SK-N-MC (cell line): Measurements from ENCODE around the gene DAB2IP.

Experiments
- DNase-seq: peaks from one replicate; pipeline ENCODE4 v3.0.0-alpha.2; 2011; ENCODE audit warnings: low read depth, low spot score
- H3K27ac ChIP-seq: fragments of 200-600 bp; sonication (generic); 2 replicates; pipeline ENCODE4 v1.5.1; 2016; ENCODE audit warnings: mixed run types
- H3K36me3 ChIP-seq: fragments of 200-600 bp; sonication (generic); 2 replicates; pipeline ENCODE4 v1.6.1; 2017; ENCODE audit warnings: antibody characterized with exemption, low read length, mixed read lengths; ENCODE audit not compliant: insufficient read depth
- H3K4me3 ChIP-seq: fragments of 200-600 bp; sonication (generic); 2 replicates; pipeline ENCODE4 v1.5.1; 2016
- H3K9ac ChIP-seq: fragments of 200-600 bp; sonication (generic); 2 replicates; pipeline ENCODE4 v1.8.0; 2017; ENCODE audit warnings: mixed run types, mixed read lengths; ENCODE audit not compliant: insufficient read length
- H3K9me3 ChIP-seq: fragments of 200-600 bp; sonication (generic); 2 replicates; pipeline ENCODE4 v1.6.1; 2017; ENCODE audit warnings: low read depth, mild to moderate bottlenecking, antibody characterized with exemption, low read length, moderate library complexity, mixed read lengths
- EZH2 ChIP-seq: fragments of 200-600 bp; sonication (generic); IDR thresholded peaks from one replicate; pipeline ENCODE4 v1.6.1; 2017; ENCODE audit warnings: antibody characterized with exemption
- FOXP2 ChIP-seq: optimal IDR thresholded peaks from 2 replicates; pipeline ENCODE3; 2011; ENCODE audit warnings: mild to moderate bottlenecking, moderate library complexity; ENCODE audit not compliant: insufficient read depth; ENCODE audit errors: extremely low read length, control extremely low read depth
- POLR2AphosphoS5 ChIP-seq: IDR thresholded peaks from 2 replicates; pipeline ENCODE4 v1.6.1; 2012; ENCODE audit warnings: mild to moderate bottlenecking, low read depth, low read length, borderline replicate concordance

The DAB2IP gene

DNA sequence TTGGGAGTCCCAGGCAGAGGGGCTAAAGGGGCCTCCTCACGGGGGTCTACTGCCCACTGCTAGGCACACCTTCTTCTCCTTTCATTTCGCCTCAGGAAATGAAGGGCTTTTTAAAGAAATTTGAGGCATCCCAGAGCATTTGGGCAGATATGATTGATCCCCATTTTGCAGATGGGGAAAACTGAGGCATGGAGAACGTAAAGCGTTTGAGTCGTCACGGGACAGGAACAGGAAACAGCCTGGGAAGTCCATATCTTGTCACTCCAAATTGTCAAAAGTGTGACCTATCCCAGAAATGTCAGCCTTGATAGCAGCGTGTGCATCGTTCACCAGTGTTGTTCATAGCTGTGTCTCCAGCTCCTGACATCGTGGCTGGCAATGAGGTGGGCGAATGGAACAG is 98.2 kb downstream of the DAB2IP start:
- no peak for DNase-seq
- TF ChIP-seq FOXP2 (no peak), EZH2 (no peak), POLR2AphosphoS5 (no peak)
- H3K27ac ChIP-seq: no peak overlapping the region
- H3K4me3 ChIP-seq: no peak overlapping the region
- H3K36me3 ChIP-seq: no peaks in the 10 kb centered on the region
- no peak overlapping the region for H3K9ac ChIP-seq
- no peaks in the 10 kb centered on the region for H3K9me3 ChIP-seq

DNA sequence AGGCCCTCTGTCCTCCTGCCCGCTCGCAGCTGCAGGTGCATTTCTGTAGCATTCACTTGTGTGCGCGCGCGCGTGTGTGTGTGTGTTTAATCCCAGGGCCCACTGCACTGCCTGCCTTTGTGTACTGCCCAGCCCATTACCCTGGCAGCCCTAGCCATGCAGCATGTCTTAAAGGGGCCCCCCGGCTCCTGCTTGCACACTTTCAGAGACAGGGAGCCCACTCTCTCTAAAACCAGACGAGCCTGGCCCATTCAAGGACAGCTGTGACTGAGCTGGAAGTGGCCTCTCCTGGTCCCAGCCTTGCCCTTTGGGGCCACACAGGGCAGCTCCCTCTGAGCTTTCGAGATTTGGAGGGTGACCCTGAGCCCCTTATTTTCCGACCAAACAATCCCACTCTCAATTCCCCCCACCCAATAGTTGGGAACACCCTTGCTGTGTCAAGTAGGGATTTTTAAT is 98.9 kb downstream of the DAB2IP start:
- H3K36me3 ChIP-seq: no peaks in the 10 kb centered on the region
- no peak overlapping the region for H3K27ac ChIP-seq
- TF ChIP-seq EZH2: no peak
- no peak for TF ChIP-seq POLR2AphosphoS5
- TF ChIP-seq FOXP2: no peak
- DNase-seq: no peak
- H3K9ac ChIP-seq: no peak overlapping the region
- H3K9me3 ChIP-seq: no peaks in the 10 kb centered on the region
- H3K4me3 ChIP-seq: no peak overlapping the region

DNA sequence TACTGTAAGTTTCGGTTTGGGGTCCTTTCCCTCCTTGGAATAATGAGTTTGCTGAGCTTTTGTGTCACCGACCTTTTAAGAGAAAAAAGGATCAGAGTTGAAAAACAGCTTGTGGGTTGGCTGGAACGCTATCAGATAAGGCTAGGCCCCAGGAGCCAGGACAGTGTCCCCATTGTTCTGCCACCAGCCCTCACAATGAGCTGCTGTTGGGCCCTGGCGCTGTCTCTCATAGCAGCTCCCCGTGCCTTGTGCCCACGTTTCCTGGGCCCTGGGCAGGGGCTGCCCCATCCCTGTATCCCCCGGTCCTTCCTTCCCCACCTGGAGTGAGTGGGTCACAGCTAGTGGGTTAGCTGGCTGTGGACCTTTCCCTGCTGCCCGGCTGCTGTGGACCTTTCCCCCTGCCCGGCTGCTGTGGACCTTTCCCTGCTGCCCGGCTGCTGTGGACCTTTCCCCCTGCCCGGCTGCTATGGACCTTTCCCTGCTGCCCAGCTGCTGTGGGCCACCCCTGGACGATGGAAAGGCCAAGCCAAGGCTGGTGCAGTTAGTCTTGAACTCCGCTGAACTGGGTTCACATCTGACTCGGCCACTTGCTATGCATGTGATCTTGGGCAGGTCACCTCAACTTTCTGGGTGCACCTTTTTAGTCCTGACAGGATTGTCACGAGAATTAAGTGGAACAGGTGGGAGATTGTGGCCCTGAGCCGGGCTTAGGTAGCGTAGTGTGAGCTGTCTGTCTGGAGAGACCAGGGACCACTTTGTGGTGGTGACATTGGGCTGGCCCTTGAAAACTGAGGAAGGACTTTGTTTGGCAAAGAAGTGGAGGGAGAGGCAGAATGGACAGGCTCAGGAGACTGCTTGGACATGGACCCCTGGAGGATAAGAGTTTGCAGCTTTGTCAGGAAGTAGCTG is 99.5 kb downstream of the DAB2IP start:
- H3K9me3 ChIP-seq: no peaks in the 10 kb centered on the region
- no peak overlapping the region for H3K4me3 ChIP-seq
- no peak overlapping the region for H3K9ac ChIP-seq
- DNase-seq: no peak
- no peak overlapping the region for H3K27ac ChIP-seq
- TF ChIP-seq EZH2: no peak
- TF ChIP-seq FOXP2: no peak
- no peak for TF ChIP-seq POLR2AphosphoS5
- H3K36me3 ChIP-seq: no peaks in the 10 kb centered on the region

DNA sequence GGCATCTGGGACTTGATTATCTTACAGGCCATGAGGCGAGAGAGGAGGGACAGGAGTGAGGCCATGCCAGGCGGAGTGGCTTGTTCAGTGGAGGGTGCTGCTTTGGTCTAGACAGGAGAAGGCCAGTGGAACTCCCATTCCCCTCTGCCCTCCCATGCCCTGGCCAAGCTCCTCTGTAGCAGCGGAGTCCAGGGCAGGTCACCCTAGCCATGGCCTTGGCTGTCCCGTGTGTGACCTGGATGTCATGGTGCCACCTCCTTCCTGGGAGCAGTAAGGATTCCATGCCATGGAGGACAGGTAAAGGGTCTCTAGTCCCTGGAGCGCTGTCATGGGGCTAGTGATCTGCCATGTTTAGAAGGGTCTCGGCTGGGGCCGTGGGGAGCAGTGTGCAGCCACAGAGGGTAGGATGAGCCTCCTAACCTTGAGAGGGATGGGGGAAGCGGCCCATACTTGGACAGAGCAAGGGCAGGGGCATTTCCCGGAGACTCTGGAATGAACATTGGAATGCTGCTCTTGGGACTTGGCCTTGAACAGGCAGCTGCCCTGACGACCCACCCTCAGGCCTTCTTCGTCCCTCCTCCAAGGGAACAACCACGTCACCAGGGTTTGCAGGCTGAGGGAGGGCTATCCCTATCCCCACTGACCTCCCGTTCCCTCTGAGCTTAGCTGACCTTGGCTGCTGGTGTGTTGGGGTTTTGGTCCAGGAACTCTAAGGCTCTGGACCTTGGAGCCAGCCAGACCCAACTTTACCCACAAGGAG is 100.4 kb downstream of the DAB2IP start:
- Histone ChIP-seq H3K27ac (no peak overlapping the region), H3K9ac (no peak overlapping the region), H3K36me3 (no peaks in the 10 kb centered on the region)

DNA sequence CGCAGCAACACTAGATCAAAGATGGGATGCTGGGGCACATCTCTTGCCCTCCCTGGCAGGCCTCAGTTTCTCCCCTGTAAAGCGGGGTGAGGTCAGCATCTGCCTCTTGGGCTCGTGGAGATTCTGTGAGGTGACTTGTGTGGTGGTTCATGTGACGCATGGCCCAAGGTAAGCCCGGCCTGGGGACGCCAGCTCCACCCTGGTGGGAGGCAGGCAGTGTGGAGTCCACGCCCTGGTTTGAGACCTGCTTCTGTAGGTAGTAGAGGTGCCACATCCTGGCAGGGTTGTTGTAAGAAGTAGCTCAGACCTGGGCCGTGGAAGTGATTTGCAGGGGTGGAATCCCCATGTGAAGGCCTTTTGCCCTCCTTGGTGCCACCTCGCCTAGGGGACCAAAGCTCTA is 101.5 kb downstream of the DAB2IP start:
- Histone ChIP-seq H3K4me3 (no peak overlapping the region), H3K9me3 (no peaks in the 10 kb centered on the region), H3K36me3 (no peaks in the 10 kb centered on the region), H3K9ac (no peak overlapping the region), H3K27ac (no peak overlapping the region)
- DNase-seq: no peak
- TF ChIP-seq FOXP2 (no peak), EZH2 (no peak), POLR2AphosphoS5 (no peak)

More for the DNA sequence above, 100.4 kb downstream of the DAB2IP start:
- Histone ChIP-seq H3K9me3 (no peaks in the 10 kb centered on the region), H3K4me3 (no peak overlapping the region)
- DNase-seq: no peak
- TF ChIP-seq POLR2AphosphoS5 (no peak), EZH2 (no peak), FOXP2 (no peak)

DNA sequence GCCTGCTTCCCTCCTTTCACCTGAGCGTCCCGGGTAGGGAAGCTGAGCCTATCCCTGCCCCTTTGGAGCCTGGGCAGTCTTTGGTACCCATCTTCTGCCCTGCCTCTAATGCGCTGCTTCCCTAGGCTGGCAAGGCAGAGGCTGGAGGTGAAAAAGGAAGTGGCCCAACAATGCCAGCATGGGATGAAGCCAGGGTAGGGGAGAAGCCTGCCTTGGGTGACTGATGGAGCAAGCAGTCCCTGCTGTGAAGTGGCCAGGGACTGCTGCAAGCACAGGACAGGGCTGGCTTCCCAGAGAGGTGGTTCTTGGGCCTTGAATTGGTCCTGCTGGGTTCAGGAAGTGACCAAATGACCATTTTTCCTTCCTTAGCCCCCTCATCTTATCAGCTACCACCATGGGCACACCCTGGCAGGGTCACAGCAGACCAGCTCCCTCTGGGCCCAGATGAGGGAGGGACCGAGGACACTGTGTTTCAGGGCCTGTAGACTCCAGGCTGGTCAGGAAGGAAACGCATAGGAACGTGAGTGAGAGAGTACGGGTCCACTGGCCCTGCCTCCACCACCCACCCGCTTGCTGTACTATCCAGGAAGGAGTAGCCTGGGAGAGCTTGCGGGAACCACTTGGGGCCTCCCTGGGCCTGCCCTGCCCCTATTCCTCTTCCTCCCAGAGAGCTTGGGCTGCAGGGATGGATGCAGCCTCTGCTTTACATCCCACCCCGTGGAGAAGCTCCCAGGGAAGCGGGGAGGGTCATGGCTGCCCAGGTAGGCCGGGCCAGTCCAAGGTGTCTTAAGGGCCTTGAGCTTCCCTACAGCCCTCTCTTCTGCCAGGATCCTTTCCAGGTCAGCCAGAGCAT is 102.6 kb downstream of the DAB2IP start:
- DNase-seq: no peak
- Histone ChIP-seq H3K9ac (no peak overlapping the region), H3K27ac (no peak overlapping the region), H3K9me3 (no peaks in the 10 kb centered on the region), H3K4me3 (no peak overlapping the region), H3K36me3 (no peaks in the 10 kb centered on the region; the same call in 1 of the 2 replicates)
- TF ChIP-seq FOXP2 (no peak), POLR2AphosphoS5 (no peak), EZH2 (no peak)

DNA sequence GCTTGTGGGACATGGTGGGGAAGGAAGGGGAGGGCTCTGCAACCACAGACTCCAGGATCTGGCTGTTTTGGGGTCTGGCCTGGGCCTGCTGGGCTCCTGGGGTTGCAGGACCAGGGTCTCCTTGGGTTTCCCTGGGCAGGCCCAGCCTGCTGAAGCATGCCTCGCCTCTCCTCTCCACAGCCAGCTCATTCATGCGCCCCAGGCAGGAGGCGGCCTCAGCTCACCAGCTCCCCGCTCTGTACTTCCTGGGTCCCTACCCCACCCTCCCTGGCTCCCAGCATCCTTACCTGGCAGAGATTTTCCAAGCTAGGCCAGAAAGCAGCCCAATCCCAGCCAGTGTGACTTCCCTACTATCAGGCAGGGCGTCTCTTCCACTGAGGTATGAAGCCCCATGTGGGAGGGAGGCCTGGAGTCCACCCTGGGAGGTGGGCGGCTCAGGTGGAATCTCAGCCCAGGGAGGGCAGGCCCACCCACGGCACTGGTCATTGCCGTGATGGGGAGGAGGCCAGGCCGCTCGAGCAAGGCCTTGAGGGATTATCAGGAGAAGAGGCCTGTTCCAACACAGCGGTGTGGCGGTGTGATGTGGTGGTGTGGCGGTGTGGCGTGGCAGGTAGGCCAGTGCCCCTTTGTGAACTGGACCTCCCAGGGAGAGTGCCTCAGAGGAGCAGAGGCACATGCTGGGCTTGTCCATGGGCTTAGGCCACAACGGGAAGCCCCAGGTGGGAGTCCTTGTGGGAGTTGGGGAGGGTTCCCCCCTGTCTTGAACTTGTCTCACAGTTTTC is 103.4 kb downstream of the DAB2IP start:
- H3K27ac ChIP-seq: no peak overlapping the region
- no peak overlapping the region for H3K4me3 ChIP-seq
- no peak for TF ChIP-seq EZH2
- TF ChIP-seq POLR2AphosphoS5: no peak
- no peak for TF ChIP-seq FOXP2
- no peaks in the 10 kb centered on the region for H3K9me3 ChIP-seq
- no peak for DNase-seq
- H3K36me3 ChIP-seq: peaks cover 6% of the 10 kb centered on the region; the same call in 1 of the 2 replicates
- no peak overlapping the region for H3K9ac ChIP-seq

DNA sequence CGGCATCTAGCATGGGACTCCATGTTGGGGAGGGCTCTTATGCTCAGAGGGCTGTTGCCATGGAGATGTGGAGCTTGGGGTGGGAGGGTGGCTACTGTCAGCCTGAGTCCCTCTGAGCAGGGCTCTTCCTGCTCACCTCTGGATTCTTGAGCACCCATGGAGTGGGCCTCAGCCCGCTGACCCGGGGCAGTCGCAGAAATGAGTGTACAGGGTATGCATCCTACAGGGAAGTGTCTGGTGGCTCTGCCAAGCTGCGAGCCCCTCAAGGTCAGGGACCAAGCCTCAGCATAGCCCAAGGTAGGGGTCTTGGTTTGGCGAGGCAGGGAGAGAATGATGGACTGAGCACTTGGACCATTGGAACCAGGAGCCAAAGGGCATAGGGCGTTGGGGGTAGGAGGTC is 104.1 kb downstream of the DAB2IP start:
- Histone ChIP-seq H3K9ac (no peak overlapping the region), H3K9me3 (no peaks in the 10 kb centered on the region), H3K36me3 (peaks cover 14% of the 10 kb centered on the region; the same call in 1 of the 2 replicates), H3K27ac (no peak overlapping the region), H3K4me3 (no peak overlapping the region)
- TF ChIP-seq EZH2 (no peak), FOXP2 (no peak), POLR2AphosphoS5 (no peak)
- no peak for DNase-seq
